Measurements from ENCODE around the gene GALNT16.
"Not testable (repeated sequence)": the region's sequence is repeated elsewhere in the genome, so short reads cannot be mapped to it uniquely, and the experiment has no call there.

Gene GALNT16

DNA sequence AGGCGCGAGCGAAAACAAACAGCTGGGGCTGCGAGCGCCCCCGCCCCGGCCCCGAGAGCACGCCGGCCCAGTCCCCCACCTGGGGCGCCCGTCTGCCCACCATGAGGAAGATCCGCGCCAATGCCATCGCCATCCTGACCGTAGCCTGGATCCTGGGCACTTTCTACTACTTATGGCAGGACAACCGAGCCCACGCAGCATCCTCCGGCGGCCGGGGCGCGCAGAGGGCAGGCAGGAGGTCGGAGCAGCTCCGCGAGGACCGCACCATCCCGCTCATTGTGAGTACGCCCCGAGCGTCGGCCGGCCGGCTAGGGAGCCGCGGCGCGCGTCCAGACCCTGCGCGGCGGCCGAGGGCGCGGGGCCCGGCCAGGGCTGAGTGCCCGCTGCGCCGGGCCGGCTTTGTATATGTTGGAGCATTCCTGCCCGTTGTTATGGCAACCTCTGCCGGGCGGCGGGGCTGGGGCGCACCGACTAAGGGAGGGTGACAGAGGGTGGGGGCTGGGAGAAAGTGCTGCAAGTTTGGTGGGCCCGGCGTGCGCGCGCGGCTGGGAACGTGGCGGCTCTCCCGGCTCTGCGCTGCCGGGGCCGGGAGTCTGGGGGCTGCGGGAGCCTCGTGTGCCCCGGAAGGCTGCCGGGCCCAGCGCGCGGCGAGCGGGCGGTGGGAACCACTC is 367 bp downstream of the GALNT16 start:
- DNase-seq (ENCODE audit: low spot score) = no peak

DNA sequence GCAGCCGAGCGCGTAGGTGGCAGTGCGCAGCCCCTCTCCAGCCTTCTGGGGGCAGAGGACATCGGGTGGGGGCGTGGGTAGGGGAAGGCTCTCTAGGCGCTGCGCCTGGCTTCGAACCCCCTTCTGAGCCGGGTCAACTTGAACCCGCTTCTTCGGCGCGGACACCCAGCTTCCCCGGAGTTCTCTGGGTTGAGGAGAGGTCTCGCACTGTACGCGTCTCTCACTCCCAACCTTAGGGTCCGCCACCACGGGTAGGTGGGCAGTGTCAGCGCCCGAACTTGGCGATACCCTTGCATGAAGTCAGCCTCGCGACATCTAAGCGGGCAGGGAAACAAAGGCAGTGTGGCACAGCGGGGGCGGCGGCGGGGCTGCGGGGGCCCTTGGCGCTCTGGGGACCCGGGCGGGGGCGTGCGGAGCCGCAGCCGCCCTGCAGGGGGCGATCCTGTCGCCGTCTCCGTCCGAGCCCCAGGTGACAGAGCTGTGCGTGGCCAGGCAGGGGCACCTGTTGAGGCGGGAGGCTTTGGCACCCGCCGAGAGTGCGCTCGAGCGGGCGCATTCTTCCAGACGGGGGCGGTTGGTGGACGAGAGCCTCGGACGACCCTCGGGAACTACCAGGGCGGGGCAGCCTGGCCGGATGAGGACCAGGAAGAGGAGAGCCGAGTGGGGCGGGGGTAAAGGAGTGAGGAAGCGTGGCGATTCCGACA is 1.1 kb downstream of the GALNT16 start:
- no peak for DNase-seq (ENCODE audit: low spot score)

DNA sequence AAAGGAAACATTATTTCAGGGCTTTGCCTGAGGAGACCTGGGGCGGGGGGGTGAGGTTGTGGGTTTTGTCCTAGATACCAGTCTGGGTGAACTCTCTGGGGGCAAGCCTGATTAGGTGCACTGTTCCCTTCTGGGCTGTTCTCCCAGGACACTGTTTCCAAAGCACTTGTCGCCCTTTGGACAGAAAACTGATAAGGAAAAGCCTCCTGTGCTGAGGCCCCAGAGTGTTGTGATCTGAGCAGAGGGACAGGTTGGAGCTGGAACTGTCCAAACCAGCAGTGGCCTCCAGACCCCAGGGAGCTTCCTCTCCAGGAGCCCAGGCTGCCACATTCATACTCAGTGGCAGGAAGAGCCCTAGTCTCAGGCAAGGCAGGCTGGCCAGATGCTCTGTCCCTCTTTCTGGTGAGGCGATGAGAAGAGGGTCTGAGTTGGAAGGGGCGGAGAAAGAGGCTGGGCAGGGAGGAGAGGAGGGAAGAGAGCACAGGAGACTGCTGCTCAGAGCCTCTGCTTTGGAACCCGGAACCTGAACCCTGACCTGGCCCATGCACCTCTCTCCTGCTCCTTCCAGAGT is 1.9 kb downstream of the GALNT16 start:
- no peak for DNase-seq (ENCODE audit: low spot score)

DNA sequence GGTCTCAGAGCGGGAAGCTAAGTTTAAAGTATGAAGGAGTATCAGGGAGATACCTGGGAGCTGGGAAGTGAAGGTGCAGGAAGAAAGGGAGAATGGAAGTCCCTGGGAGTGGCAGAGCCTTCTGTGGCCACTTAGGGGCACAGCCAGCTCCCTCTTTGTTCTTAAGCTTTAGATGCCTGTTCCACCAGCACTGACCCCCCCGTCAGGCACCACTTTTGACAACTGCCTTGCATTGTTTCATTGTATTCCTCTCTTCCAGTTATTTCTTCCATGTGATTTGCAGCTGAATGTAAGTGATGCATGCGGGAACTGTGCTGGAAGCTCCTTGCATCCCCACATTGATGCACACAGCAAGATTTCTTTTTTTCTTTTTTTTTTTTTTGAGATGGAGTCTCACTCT is 2.6 kb downstream of the GALNT16 start:
- no peak for DNase-seq (ENCODE audit: low spot score)

DNA sequence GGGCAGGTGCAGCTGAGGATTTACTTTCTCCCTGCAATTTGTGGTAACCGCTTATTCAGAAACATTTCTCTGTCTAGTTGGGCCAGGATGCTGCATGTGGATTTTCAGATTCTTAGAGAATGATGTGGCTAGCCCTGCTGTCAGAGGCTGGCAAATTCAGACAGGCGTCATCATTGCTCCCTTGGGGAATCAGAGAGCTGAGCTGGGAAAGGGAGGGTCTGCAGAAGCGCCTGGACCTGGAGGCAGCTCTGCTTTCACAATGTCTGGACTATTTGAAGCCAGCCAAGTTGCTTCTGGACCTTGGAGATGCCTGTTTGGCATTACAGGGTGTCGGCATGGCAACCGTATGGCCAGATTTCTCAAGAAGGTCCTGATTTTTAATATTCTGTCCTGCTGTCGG is 3.4 kb downstream of the GALNT16 start:
- no peak for DNase-seq (ENCODE audit: low spot score)

DNA sequence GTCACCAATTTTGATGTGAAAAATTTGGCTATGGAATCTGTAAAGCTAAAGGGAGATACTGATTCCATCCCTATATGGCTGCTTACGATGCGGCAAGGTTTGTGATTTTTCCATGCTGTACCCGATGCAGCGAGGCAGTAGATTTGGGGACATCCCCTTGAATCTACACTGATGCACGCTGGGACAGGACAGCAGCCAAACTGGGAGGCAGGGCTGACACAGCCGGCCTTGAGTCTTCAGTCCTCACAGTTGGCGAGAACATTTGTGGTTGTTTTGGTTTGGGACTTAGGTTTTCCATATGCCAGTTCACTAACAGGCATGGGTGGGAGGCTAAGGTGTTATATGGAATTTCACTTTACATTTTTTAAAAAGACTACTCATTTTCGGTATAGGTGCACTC is 3.8 kb downstream of the GALNT16 start:
- DNase-seq (ENCODE audit: low spot score) = no peak

DNA sequence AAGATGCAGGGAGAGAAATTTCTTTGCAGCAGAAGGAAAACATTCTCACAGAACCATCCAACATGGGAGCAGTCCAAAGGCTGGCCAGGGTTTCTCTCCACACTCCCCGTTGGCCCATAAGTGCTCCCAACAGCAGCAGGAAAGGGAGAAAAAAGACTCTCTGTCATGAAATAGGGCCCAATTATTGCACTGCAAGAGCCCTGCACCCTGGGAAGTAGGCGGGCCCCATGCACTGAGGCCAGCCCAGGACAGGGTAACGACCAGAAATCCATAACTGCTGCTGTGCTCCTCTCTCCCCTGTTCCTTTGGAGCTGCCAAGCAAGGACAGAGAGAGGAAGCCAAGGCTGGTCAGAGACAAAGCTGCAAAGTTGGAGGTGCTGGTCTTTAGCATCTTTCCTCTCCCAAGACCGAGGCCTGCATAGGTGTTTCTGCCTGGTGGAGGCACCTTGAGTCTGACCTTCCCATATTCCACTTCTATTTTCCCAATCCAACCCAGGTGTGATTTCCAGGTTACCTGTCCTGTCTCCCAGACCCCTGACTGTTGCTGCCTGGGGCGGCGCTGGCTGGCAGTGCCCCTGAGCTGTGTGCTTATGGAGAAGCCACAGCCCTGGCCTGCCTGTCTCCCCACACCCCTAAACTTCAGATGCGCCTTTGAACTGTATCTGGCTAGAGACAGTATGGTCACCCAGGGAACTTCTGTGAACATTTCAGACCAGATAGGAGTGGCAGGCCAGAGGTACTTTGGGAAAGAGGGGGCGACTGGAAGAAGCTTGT is 6.8 kb downstream of the GALNT16 start:
- no peak for DNase-seq (ENCODE audit: low spot score)

GRCh38 chr14:69267492-69267891 is 7.5 kb downstream of the GALNT16 start:
- DNase-seq (ENCODE audit: low spot score) = no peak

- DNase-seq (ENCODE audit: low spot score) = no peak
Measured at GRCh38 chr14:69268223-69268622, 8.3 kb downstream of the GALNT16 start.

DNA sequence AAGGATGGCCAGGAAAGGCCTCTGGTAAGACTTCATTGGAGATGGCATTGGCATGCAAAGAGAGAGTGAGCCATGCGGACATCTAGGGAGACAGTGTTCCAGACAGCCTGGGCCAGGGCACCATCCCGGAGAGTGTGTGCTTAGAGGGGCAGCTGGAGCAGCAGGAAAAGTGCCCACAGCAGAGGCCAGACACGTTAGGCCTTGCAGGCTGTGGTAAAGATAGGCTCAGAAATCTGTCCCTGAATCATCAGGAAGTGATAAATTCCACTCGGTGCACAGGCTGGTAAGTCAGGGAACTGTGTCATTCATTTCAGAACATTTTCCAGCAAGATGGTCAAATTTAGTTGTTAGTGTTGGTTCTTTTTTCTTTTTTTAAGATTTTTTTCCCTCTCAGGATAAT is 8.8 kb downstream of the GALNT16 start:
- DNase-seq (ENCODE audit: low spot score) = no peak

DNA sequence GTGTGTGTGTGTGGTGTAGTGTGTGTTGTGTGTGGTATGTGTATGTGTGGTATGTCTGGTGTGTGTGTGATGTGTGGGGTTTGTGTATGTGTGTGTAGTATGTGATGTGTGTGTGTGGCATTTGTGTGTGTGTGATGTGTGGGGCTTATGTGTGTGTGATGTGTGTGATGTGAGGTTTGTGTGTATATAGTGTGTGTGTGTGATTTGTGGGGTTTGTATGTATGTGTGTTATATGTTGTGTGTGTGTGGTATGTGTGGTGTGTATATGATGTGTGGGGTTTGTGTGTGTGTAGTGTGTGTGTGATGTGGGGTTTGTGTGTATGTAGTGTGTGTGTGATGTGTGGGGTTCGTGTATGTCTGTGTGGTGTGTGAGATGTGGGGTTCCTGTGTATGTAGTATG is 9.4 kb downstream of the GALNT16 start:
- DNase-seq (ENCODE audit: low spot score) = no peak

DNA sequence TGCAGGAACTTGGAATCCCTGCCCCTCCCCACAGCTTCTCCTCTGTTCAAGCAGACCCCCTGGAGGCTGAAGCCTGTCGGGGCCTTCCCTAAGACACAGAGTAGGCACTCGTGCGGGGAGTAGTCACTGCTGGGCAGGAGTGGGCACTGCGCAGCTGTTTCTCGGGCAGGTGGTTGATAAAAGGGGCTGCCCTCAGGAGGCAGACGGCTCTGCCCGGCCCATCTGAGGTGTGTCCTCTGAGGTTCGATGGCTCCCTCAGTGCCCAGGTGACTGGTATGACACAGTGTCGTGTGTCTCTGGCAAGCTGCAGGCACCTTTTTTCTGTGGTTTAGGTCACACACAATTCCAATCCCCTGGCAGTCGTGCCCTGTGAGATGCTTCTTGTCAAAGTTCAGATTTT is 10.1 kb downstream of the GALNT16 start:
- no peak for DNase-seq (ENCODE audit: low spot score)

DNA sequence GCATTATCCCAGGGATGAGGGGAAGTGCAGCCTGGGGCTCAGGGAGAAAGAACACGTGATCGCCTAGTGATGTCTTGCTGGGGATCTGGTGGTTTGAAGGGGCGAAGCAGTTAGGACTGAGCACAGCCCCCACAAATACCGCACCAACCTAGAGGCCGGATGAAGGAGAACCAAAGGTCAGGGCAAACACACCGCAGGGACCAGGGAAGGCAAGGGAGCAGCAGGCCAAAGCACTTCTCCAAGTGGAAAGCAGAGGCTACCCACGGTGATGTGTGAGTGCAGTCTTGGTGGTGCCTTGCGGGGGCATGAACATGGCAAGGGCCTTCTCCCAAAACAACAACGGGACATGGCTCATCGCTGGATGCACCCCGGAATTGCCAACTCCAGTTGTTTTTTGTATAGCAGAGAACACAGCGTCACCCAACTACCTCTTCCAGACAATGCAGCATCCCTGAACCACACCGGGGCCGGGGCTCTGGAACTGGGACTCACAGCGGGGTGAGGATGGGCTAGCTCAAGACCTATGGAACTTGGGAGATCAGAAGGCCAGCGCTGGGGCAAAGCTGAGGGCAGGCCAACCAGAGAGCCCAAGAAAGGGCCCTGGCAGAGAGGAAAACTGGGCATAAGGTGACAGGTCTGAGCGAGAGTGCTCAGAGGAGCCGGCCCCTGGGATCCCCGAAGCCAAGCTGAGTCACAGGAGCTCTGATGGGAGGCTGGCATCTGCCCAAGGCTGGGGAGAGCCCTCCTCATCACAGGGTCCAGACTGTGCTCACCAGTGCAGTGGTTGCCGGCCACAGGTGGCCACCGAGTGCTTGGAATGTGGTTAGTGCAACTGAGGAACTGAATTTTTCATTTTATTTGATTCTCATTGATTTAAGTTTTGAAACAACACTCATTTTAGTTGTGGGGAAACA is 11.1 kb downstream of the GALNT16 start:
- DNase-seq (ENCODE audit: low spot score) = no peak

GRCh38 chr14:69274321-69274720 is 14.4 kb downstream of the GALNT16 start:
- DNase-seq (ENCODE audit: low spot score) = no peak

DNA sequence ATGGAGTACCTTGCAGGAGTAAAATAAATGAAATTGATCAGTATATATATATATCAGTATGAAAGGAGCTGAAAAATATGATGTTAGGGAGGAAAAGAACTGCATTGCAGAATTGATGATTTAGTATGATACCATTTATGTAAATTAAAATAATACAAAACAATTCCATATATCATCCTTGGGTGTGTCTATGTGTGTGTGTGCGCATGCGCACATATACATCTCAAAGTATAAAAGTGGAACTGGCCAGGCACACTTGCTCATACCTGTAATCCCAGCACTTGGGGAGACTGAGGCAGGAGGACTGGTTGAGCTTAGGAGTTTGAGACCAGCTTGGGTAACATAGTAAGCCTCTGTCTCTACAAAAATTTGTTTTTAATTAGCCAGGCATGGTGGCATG is 15.4 kb downstream of the GALNT16 start:
- DNase-seq (ENCODE audit: low spot score) = no peak

GRCh38 chr14:69277356-69277755 is 17.4 kb downstream of the GALNT16 start:
- not testable (repeated sequence) for DNase-seq (ENCODE audit: low spot score)

- DNase-seq (ENCODE audit: low spot score) = no peak
Measured at GRCh38 chr14:69280746-69281291, 20.9 kb downstream of the GALNT16 start.

DNA sequence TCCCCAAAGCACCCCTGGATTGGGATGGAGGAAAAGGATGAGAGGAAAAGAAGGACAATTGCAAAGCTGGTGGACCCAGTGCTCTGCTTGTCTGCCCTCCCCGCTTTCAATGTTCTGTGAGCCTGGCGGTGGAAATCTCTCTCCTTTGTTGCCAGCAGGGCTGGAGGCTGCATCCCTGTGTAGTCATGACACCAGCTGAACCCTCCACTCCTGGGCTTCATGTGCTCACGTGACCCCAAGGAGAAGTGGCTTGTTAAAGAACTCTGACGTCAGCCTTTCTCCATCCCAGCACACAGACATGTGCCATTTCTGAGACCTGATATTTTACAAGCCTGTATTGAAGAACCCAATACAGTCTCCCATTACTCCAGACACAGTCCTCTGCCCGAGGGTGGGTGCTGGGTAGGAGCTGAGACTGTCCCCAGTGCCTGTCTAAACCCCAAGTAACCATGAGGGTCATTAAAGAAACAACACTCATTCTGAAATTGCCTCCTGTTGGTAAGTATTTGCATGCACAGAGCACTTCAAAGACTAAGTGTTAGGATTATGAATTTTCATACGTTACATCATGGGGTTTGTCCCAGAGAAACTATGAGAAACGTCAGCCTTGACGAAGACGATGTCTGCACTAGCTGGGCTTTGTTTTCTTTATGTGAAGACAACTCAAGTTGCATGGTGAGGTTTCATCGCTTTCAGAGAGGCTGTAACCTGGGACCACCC is 21.7 kb downstream of the GALNT16 start:
- no peak for DNase-seq (ENCODE audit: low spot score)

DNA sequence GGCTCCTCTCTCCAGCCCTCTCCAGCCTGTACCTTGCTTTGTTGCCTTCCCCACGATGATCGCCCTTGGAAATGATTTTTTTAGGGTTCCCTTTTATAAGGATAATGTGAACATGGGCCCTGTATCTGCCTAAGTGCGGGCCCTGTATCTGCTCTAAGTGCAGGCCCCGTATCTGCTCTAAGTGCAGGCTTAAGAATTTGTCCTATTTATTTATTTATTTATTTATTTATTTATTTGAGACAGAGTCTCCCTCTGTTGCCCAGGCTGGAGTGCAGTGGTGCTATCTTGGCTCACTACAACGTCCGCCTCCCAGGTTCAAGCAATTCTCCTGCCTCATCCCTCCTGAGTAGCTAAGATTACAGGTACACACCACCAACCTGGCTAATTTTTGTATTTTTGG is 22.5 kb downstream of the GALNT16 start:
- no peak for DNase-seq (ENCODE audit: low spot score)

DNA sequence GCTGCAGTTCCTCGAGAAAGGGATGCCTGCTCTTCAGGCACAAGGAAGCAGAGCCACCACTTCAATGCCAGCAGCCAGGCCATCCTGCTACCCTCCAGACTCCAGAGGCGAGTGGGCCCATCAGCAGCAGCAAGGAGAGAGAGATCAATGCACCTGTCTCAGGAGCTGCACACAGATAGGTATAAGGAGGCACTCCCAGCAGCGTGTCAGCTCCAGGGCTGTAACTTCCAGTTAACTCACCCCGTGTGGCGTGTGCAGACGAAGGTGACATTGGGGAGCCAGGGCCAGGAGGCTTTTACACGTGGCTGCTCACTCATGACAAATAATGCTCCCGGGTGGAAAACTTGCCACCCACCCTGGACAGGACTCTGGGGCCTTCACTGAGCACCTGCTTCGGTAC is 24.2 kb downstream of the GALNT16 start:
- no peak for DNase-seq (ENCODE audit: low spot score)

Data from CD4-positive, alpha-beta T cell treated with Interleukin-15 for 4 hours (primary cell).